NB4 (cell line): ENCODE data around the gene MS4A15.

ENCODE experiments used
- CTCF ChIP-seq: IDR thresholded peaks from one replicate; pipeline ENCODE4 v1.5.1; 2012; ENCODE audit warnings: low read depth, low read length
- MYC ChIP-seq: IDR thresholded peaks from 2 replicates; pipeline ENCODE4 v1.6.1; 2011; ENCODE audit warnings: low read depth, low read length
- POLR2A ChIP-seq: IDR thresholded peaks from 2 replicates; pipeline ENCODE4 v1.6.1; 2011; ENCODE audit warnings: mild to moderate bottlenecking; ENCODE audit not compliant: insufficient read length; ENCODE audit errors: extremely low read depth

DNA sequence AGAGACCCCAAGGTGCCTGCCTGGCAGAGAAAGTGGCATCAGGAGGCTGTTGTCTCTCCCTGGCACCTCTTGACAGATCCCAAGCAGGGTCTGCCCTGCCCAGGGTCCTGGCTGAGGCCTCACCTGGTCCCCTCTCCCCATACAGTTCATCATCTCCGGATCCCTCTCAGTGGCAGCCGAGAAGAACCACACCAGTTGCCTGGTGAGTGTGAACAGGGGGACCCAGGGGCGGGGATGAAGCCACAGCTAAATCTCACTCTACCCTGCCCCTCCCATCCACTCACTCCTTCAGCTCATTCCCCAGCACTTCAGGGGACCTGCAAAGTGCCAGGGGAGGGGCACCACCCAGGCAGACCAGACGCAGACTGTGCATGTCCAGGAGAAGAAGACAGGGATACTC, 14.5 kb downstream of the MS4A15 start:
- TF ChIP-seq CTCF (no peak), POLR2A (no peak), MYC (no peak)
